CD14-positive monocyte (primary cell): ENCODE results near the gene P2RY14. TPM values are rescaled to one million over a fixed set of nuclear protein-coding genes. Genes with fewer than 3 reads are reported as not detected.

Source experiments
- DNase-seq, 3 donors: peaks; one replicate each; pipeline ENCODE4 v3.0.0-alpha.2; 2011 to 2022
- H2AFZ ChIP-seq: 2 replicates; pipeline ENCODE4 v1.6.0; 2012; ENCODE audit warnings: mild to moderate bottlenecking, low read depth, low read length, inconsistent platforms; ENCODE audit not compliant: insufficient read depth, poor library complexity, severe bottlenecking
- H3K27ac ChIP-seq, 2 donors: 1 replicate in 1 of 2; 2 replicates in 1 of 2; pipeline ENCODE4 v1.5.1; 2012 to 2013; ENCODE audit warnings: low read length in 2 of 2, control low read depth in 1 of 2, inconsistent platforms in 1 of 2, low read depth in 1 of 2, mild to moderate bottlenecking in 1 of 2
- H3K27me3 ChIP-seq, 2 donors: one replicate each; pipeline versions ENCODE4 v1.6.0 to v1.6.1; 2011 to 2013; ENCODE audit warnings: low read length in 2 of 2; ENCODE audit not compliant: control insufficient read depth in 2 of 2, insufficient read depth in 2 of 2
- H3K36me3 ChIP-seq, 2 donors: replicated peaks in 1 of 2; 1 replicate in 1 of 2; 2 replicates in 1 of 2; pipeline versions ENCODE4 v1.5.1 to v1.6.1; 2012 to 2013; ENCODE audit warnings: low read length in 2 of 2, control low read depth in 1 of 2, inconsistent platforms in 1 of 2, mild to moderate bottlenecking in 1 of 2; ENCODE audit not compliant: insufficient read depth in 2 of 2, control insufficient read depth in 1 of 2
- H3K4me1 ChIP-seq, 2 donors: 1 replicate in 1 of 2; 2 replicates in 1 of 2; pipeline versions ENCODE4 v1.5.1 to v1.6.1; 2012 to 2013; ENCODE audit warnings: low read length in 2 of 2, control low read depth in 1 of 2, inconsistent platforms in 1 of 2, mild to moderate bottlenecking in 1 of 2, moderate library complexity in 1 of 2; ENCODE audit not compliant: insufficient read depth in 2 of 2, control insufficient read depth in 1 of 2
- H3K4me2 ChIP-seq: replicated peaks from 2 replicates; pipeline ENCODE3; 2012; ENCODE audit warnings: low read length, moderate library complexity, mild to moderate bottlenecking; ENCODE audit not compliant: poor library complexity, severe bottlenecking; ENCODE audit errors: extremely low read depth
- H3K4me3 ChIP-seq, 3 experiments: fragments of 200-600 bp in 1 of 3; sonication (generic) in 1 of 3; replicated peaks in 1 of 3; 1 replicate in 2 of 3; 2 replicates in 1 of 3; pipeline ENCODE4 v1.5.1; 2011 to 2013; ENCODE audit warnings: low read length in 3 of 3, mild to moderate bottlenecking in 3 of 3, control low read depth in 2 of 3, low read depth in 2 of 3, inconsistent platforms in 1 of 3, moderate library complexity in 1 of 3
- H3K79me2 ChIP-seq: 2 replicates; pipeline ENCODE4 v1.6.0; 2012; ENCODE audit warnings: mild to moderate bottlenecking, control low read depth, inconsistent platforms, low read length, moderate library complexity; ENCODE audit not compliant: insufficient read depth
- H3K9ac ChIP-seq: 2 replicates; pipeline ENCODE4 v1.6.0; 2017; ENCODE audit warnings: low read length, mild to moderate bottlenecking; ENCODE audit not compliant: insufficient read depth, poor library complexity, severe bottlenecking
- H3K9me3 ChIP-seq, 2 donors: replicated peaks in 1 of 2; 1 replicate in 1 of 2; 2 replicates in 1 of 2; pipeline versions ENCODE4 v1.5.1 to v1.6.1; 2012 to 2013; ENCODE audit warnings: low read length in 2 of 2, control low read depth in 1 of 2; ENCODE audit not compliant: control insufficient read depth in 1 of 2, insufficient read depth in 1 of 2
- H4K20me1 ChIP-seq: 2 replicates; pipeline ENCODE4 v1.6.0; 2012; ENCODE audit warnings: mild to moderate bottlenecking, low read length, control low read depth, moderate library complexity; ENCODE audit not compliant: insufficient read depth
- H3K27ac Mint-ChIP-seq, 7 donors: one replicate each; pipeline ENCODE4 v1.8.0; 2020; ENCODE audit warnings: mild to moderate bottlenecking in 7 of 7, mixed read lengths in 7 of 7, moderate library complexity in 6 of 7, inconsistent platforms in 2 of 7
- H3K27me3 Mint-ChIP-seq, 3 donors: one replicate each; pipeline ENCODE4 v1.8.0; 2021 to 2022; ENCODE audit warnings: low read depth in 3 of 3, mild to moderate bottlenecking in 3 of 3, mixed read lengths in 3 of 3, moderate library complexity in 3 of 3, inconsistent platforms in 1 of 3
- H3K36me3 Mint-ChIP-seq, 2 donors: one replicate each; pipeline ENCODE4 v1.8.0; 2020; ENCODE audit warnings: mixed read lengths in 2 of 2, inconsistent platforms in 1 of 2, mild to moderate bottlenecking in 1 of 2
- H3K4me1 Mint-ChIP-seq: one replicate; pipeline ENCODE4 v1.8.0; 2020; ENCODE audit warnings: mild to moderate bottlenecking, mixed read lengths
- H3K4me3 Mint-ChIP-seq, 2 donors: one replicate each; pipeline ENCODE4 v1.8.0; 2020; ENCODE audit warnings: mild to moderate bottlenecking in 2 of 2, mixed read lengths in 2 of 2, moderate library complexity in 1 of 2
- H3K9me3 Mint-ChIP-seq, 7 donors: one replicate each; pipeline ENCODE4 v1.8.0; 2020 to 2022; ENCODE audit warnings: mixed read lengths in 7 of 7, mild to moderate bottlenecking in 6 of 7, moderate library complexity in 6 of 7, inconsistent platforms in 2 of 7
- WGBS: methylation state at CpG from one replicate; pipeline ENCODE4 v1.1.5; 2013; ENCODE audit warnings: missing lambda C conversion rate; ENCODE audit not compliant: insufficient coverage; 5-methylcytosine and 5-hydroxymethylcytosine counted together
- intact Hi-C, 2 donors: fragments of 100-400 bp; cut with micrococcal nuclease; formaldehyde crosslinking; loops; one replicate each; pipeline versions ENCODE4 v1.15.0 to v1.15.1; 2023
- polyA plus RNA-seq, 3 donors: library from polyadenylated mRNA; depleted of rRNA in 1 of 3; unstranded in 2 of 3; stranded (reverse) in 1 of 3; fragments of 300-500 nt in 2 of 3; fragments of >200 nt in 1 of 3; fragmentation: Illumina TruSeq in 2 of 3; gene quantifications; 1 replicate in 2 of 3; 2 replicates in 1 of 3; pipeline ENCODE4 v1.2.3, GENCODE V29; 2012 to 2021
- TF ChIP-seq, protein P1 (sequence below): fragments of 200-600 bp; IDR thresholded peaks from one replicate; pipeline ENCODE4 v1.8.0; 2022; ENCODE audit warnings: antibody characterized with exemption, mild to moderate bottlenecking

The P2RY14 gene
- polyA plus RNA-seq, 3 donors = 0.20 to 0.67 (median 0.50) TPM

DNA sequence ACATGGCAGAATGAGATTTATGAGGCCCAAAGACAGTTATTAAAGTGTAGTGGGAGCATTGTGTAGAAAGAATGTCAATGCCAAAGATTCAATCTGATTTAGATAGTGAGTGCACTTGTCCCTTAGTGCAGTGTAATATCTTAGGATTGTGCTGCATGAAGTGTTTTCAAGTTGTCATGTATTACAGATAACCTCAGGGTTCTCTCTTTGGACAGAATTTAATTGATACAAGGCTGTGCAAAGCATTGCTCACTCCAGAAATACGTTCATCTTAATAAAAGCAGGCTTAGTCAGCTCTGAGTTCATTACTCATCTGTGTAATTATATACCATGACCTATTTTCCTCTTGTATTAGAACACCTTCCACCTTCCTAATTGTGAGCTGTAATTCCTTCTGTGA, 59.3 kb downstream of the P2RY14 start:
- Mint-ChIP-seq H3K36me3 (peaks cover 6 to 8% of the 10 kb centered on the region in 2 donors), H3K27ac (no peak overlapping the region), H3K27me3 (no peaks in the 10 kb centered on the region), H3K4me3 (no peak overlapping the region), H3K9me3 (peaks cover 6 to 15% (median 12%) of the 10 kb centered on the region in 7 donors), H3K4me1 (peaks cover 8% of the 10 kb centered on the region)
- no peak overlapping the region for H3K9ac ChIP-seq
- peaks cover 0 to 6% of the 10 kb centered on the region in 2 donors for H3K9me3 ChIP-seq
- intact Hi-C loops = no loop called here
- no peak overlapping the region for H2AFZ ChIP-seq
- H4K20me1 ChIP-seq = no peaks in the 10 kb centered on the region
- H3K27me3 ChIP-seq = no peaks in the 10 kb centered on the region
- H3K79me2 ChIP-seq = no peaks in the 10 kb centered on the region
- WGBS = no CpG with 5 or more reads among the region's 1 CpG
- peaks cover 0 to 5% of the 10 kb centered on the region in 2 donors for H3K4me1 ChIP-seq
- no peak overlapping the region for H3K27ac ChIP-seq
- H3K4me3 ChIP-seq = no peak overlapping the region
- no peak for DNase-seq
- H3K4me2 ChIP-seq = no peak overlapping the region
- TF ChIP-seq, protein P1, sequence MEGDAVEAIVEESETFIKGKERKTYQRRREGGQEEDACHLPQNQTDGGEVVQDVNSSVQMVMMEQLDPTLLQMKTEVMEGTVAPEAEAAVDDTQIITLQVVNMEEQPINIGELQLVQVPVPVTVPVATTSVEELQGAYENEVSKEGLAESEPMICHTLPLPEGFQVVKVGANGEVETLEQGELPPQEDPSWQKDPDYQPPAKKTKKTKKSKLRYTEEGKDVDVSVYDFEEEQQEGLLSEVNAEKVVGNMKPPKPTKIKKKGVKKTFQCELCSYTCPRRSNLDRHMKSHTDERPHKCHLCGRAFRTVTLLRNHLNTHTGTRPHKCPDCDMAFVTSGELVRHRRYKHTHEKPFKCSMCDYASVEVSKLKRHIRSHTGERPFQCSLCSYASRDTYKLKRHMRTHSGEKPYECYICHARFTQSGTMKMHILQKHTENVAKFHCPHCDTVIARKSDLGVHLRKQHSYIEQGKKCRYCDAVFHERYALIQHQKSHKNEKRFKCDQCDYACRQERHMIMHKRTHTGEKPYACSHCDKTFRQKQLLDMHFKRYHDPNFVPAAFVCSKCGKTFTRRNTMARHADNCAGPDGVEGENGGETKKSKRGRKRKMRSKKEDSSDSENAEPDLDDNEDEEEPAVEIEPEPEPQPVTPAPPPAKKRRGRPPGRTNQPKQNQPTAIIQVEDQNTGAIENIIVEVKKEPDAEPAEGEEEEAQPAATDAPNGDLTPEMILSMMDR = no peak
- no peaks in the 10 kb centered on the region for H3K36me3 ChIP-seq

DNA sequence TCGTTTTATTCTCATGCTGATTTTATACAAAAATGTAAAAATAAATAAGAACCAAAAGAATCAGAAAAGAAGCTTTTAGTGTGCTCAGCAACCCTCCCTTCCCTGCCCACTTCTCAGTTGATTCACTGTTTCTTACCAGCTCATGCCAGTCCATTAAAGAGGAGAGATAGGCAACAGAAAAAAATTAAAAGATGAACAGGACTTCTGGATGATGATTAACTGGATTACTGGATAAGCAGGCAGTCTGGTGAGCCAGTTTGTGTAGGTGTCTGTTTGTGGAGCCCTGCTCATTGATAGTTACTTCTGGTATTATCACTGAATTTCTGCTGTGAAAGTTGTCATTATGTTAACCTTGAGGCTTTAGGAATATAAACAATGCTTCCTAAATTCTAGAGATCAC, 60.2 kb downstream of the P2RY14 start:
- Histone ChIP-seq H3K79me2 (no peaks in the 10 kb centered on the region), H3K27ac (no peak overlapping the region), H3K4me3 (no peak overlapping the region), H3K9me3 (peaks cover 0 to 6% of the 10 kb centered on the region in 2 donors), H3K9ac (no peak overlapping the region), H3K36me3 (no peaks in the 10 kb centered on the region), H4K20me1 (no peaks in the 10 kb centered on the region), H3K4me1 (peaks cover 0 to 5% of the 10 kb centered on the region in 2 donors), H2AFZ (no peak overlapping the region), H3K27me3 (no peaks in the 10 kb centered on the region), H3K4me2 (no peak overlapping the region)
- peaks cover 6 to 8% of the 10 kb centered on the region in 2 donors for H3K36me3 Mint-ChIP-seq
- H3K27me3 Mint-ChIP-seq = no peaks in the 10 kb centered on the region
- H3K4me1 Mint-ChIP-seq = peaks cover 10% of the 10 kb centered on the region
- TF ChIP-seq, protein P1 = no peak
- H3K9me3 Mint-ChIP-seq = peaks cover 6 to 15% (median 12%) of the 10 kb centered on the region in 7 donors
- H3K27ac Mint-ChIP-seq = no peak overlapping the region
- DNase-seq = no peak
- WGBS = no CpG with 5 or more reads among the region's 1 CpG
- intact Hi-C loops = no loop called here
- no peak overlapping the region for H3K4me3 Mint-ChIP-seq
